Endothelial cell of umbilical vein (primary cell): Measurements from ENCODE around the gene FARP2. TPM values are rescaled to one million over a fixed set of nuclear protein-coding genes. Genes with fewer than 3 reads are reported as not detected.

Experiments
- BruUV-seq: library from RNA; stranded (reverse); fragments of 400-500 nt; replicated peaks from 2 replicates; lab custom pipeline; 2021; lab: Mats Ljungman, UMichigan
- CTCF ChIA-PET: fragments of 300-600, 350-600 bp; sonication (Branson Sonifier 250); formaldehyde crosslinking; loops from one replicate; lab custom pipeline; 2021; ENCODE audit warnings: antibody characterized with exemption, inconsistent platforms; lab: Charles Lee
- POLR2A ChIA-PET: fragments of 300-600, 350-600 bp; sonication (Branson Sonifier 250); formaldehyde crosslinking; loops from one replicate; lab custom pipeline; 2021; ENCODE audit warnings: antibody characterized with exemption, inconsistent platforms; lab: Charles Lee
- DNase-seq: peaks from one replicate; pipeline ENCODE4 v3.0.0-alpha.2; 2011; ENCODE audit warnings: low read depth, low spot score
- FAIRE-seq: peaks from 2 replicates; lab custom pipeline; 2011; peaks lifted over from hg19 to GRCh38; lab: Jason Lieb, UNC
- H2AFZ ChIP-seq: 2 replicates; pipeline ENCODE4 v1.6.0; 2012; ENCODE audit warnings: low read depth, low read length, control low read depth, inconsistent platforms
- H3K27ac ChIP-seq: 2 replicates; pipeline ENCODE4 v1.5.1; 2011; ENCODE audit warnings: low read depth, mild to moderate bottlenecking, control low read depth, low read length, moderate library complexity; ENCODE audit not compliant: insufficient read depth
- H3K27me3 ChIP-seq, 2 experiments: 2 replicates each; pipeline versions ENCODE4 v1.6.0 to v1.6.1; 2011; ENCODE audit warnings: low read length in 2 of 2, mixed read lengths in 1 of 2; ENCODE audit not compliant: control insufficient read depth in 2 of 2, insufficient read depth in 2 of 2
- H3K36me3 ChIP-seq, 2 experiments: 2 replicates in 1 of 2; 3 replicates in 1 of 2; pipeline ENCODE4 v1.5.1; 2011; ENCODE audit warnings: low read length in 2 of 2, mild to moderate bottlenecking in 1 of 2, moderate library complexity in 1 of 2; ENCODE audit not compliant: control insufficient read depth in 2 of 2, insufficient read depth in 2 of 2; ENCODE audit errors: extremely low read depth in 1 of 2
- H3K4me1 ChIP-seq: 3 replicates; pipeline ENCODE4 v1.5.1; 2011; ENCODE audit warnings: mild to moderate bottlenecking, low read length; ENCODE audit not compliant: control insufficient read depth, insufficient read depth; ENCODE audit errors: extremely low read depth
- H3K4me2 ChIP-seq: 2 replicates; pipeline ENCODE4 v1.6.1; 2011; ENCODE audit warnings: low read length, control low read depth, mixed read lengths; ENCODE audit not compliant: insufficient read depth
- H3K4me3 ChIP-seq, 3 experiments: fragments of 200-600 bp in 1 of 3; sonication (generic), shearing (Covaris generic) in 1 of 3; replicated peaks in 1 of 3; 2 replicates each; pipeline ENCODE4 v1.5.1; 2011 to 2016; ENCODE audit warnings: control low read depth in 3 of 3, low read length in 3 of 3, mild to moderate bottlenecking in 2 of 3, inconsistent platforms in 1 of 3, low read depth in 1 of 3, moderate library complexity in 1 of 3; ENCODE audit not compliant: insufficient read depth in 1 of 3
- H3K79me2 ChIP-seq: 2 replicates; pipeline ENCODE4 v1.6.0; 2012; ENCODE audit warnings: low read length, inconsistent platforms; ENCODE audit not compliant: control insufficient read depth, insufficient read depth
- H3K9ac ChIP-seq: replicated peaks from 2 replicates; pipeline ENCODE3; 2011; ENCODE audit warnings: low read length, control low read depth; ENCODE audit not compliant: insufficient read depth; ENCODE audit errors: extremely low read depth
- H3K9me1 ChIP-seq: replicated peaks from 3 replicates; pipeline ENCODE4 v1.6.0; 2011; ENCODE audit warnings: mild to moderate bottlenecking, low read length; ENCODE audit not compliant: control insufficient read depth, insufficient read depth; ENCODE audit errors: extremely low read depth
- H3K9me3 ChIP-seq: replicated peaks from 2 replicates; pipeline ENCODE4 v1.5.1; 2012; ENCODE audit warnings: low read length, inconsistent platforms; ENCODE audit not compliant: control insufficient read depth, insufficient read depth
- H4K20me1 ChIP-seq: replicated peaks from 2 replicates; pipeline ENCODE3; 2011; ENCODE audit warnings: mild to moderate bottlenecking, low read length; ENCODE audit not compliant: control insufficient read depth, insufficient read depth; ENCODE audit errors: extremely low read depth
- CTCF ChIP-seq, 2 donors: IDR thresholded peaks; 1 replicate in 1 of 2; 2 replicates in 1 of 2; pipeline ENCODE4 v1.5.1; 2011; ENCODE audit warnings: low read length in 2 of 2, mild to moderate bottlenecking in 2 of 2, moderate library complexity in 2 of 2, control low read depth in 1 of 2, inconsistent platforms in 1 of 2, low read depth in 1 of 2; ENCODE audit not compliant: insufficient read depth in 1 of 2; ENCODE audit errors: extremely low read depth in 1 of 2
- EZH2 ChIP-seq: IDR thresholded peaks from 2 replicates; pipeline ENCODE4 v1.6.1; 2012; ENCODE audit warnings: borderline replicate concordance, low read depth, mild to moderate bottlenecking, moderate library complexity, low read length, inconsistent platforms; ENCODE audit not compliant: severe bottlenecking
- FOS ChIP-seq: IDR thresholded peaks from 2 replicates; pipeline ENCODE4 v1.6.1; 2011; ENCODE audit warnings: mild to moderate bottlenecking, low read length, moderate library complexity, borderline replicate concordance; ENCODE audit not compliant: insufficient read depth
- GATA2 ChIP-seq: IDR thresholded peaks from 2 replicates; pipeline ENCODE4 v1.7.0; 2011; ENCODE audit warnings: low read depth, mild to moderate bottlenecking, moderate library complexity, mixed read lengths, low read length; ENCODE audit not compliant: insufficient read length, insufficient read depth
- JUN ChIP-seq: IDR thresholded peaks from 2 replicates; pipeline ENCODE4 v1.6.1; 2011; ENCODE audit warnings: borderline replicate concordance, low read depth; ENCODE audit not compliant: insufficient read length, insufficient read depth
- MAX ChIP-seq: IDR thresholded peaks from 2 replicates; pipeline ENCODE4 v1.6.1; 2011; ENCODE audit not compliant: insufficient read depth, insufficient read length
- MYC ChIP-seq: IDR thresholded peaks from one replicate; pipeline ENCODE4 v1.6.1; 2011; ENCODE audit warnings: mild to moderate bottlenecking, low read depth, low read length
- POLR2A ChIP-seq: IDR thresholded peaks from 2 replicates; pipeline ENCODE4 v1.6.1; 2012; ENCODE audit warnings: low read depth, mild to moderate bottlenecking, control low read depth, low read length
- POLR2AphosphoS5 ChIP-seq: IDR thresholded peaks from 2 replicates; pipeline ENCODE4 v1.6.1; 2012; ENCODE audit warnings: low read depth, mild to moderate bottlenecking, control low read depth, low read length, moderate library complexity; ENCODE audit not compliant: insufficient read depth
- dilution Hi-C: fragments of 300-500 bp; cut with MboI; formaldehyde crosslinking; loops from one replicate; pipeline ENCODE4 v1.15.0; 2019; ENCODE audit warnings: low sequenced_read_pairs; ENCODE audit not compliant: extremely low pct_ligation_motif_present
- intact Hi-C: fragments of 100-400 bp; cut with micrococcal nuclease; formaldehyde crosslinking; loops from one replicate; pipeline ENCODE4 v1.10.0; 2022
- polyA plus RNA-seq, 4 experiments: library from polyadenylated mRNA; depleted of rRNA in 3 of 4; stranded (reverse) in 3 of 4; unstranded in 1 of 4; fragments of >200 nt; gene quantifications; 2 replicates each; pipeline versions ENCODE4 v1.2.1 to v1.2.3, GENCODE V29; 2011 to 2012; ENCODE audit warnings: missing spikeins in 1 of 4
- total RNA-seq: library from RNA; stranded (reverse); gene quantifications from 2 replicates; pipeline ENCODE4 v1.2.3, GENCODE V29; 2021

Gene FARP2
- total and polyA plus RNA-seq, 2 donors (not counting 3 experiments of a cell fraction or from before 2014, with no cell fraction given), result 15.3 to 45.3 TPM

GRCh38 chr2:241417626-241418025 lies 61.5 kb downstream of the FARP2 start:
- no peak overlapping the region for H2AFZ ChIP-seq
- POLR2A ChIA-PET, result no interaction called here
- no peaks in the 10 kb centered on the region for H3K79me2 ChIP-seq
- no peaks in the 10 kb centered on the region for H4K20me1 ChIP-seq
- no peaks in the 10 kb centered on the region for H3K27me3 ChIP-seq
- H3K9me3 ChIP-seq, result no peaks in the 10 kb centered on the region
- TF ChIP-seq CTCF (IDR thresholded peaks at IDR 0.05; ENCODE audit: extremely low read depth in 1 of 2, insufficient read depth in 1 of 2, low read depth in 1 of 2, low read length in 2 of 2) (no peak), GATA2 (no peak), JUN (no peak), POLR2AphosphoS5 (no peak), MYC (no peak), FOS (no peak), MAX (no peak), EZH2 (no peak), POLR2A (no peak)
- DNase-seq (no peak), FAIRE-seq (no peak)
- H3K27ac ChIP-seq, result no peak overlapping the region
- dilution Hi-C loops, result no loop called here
- intact Hi-C loops, result no loop called here
- CTCF ChIA-PET, result no interaction called here
- BruUV-seq, result no TSS peak
- H3K36me3 ChIP-seq, result peaks cover 3 to 20% of the 10 kb centered on the region in 2 experiments
- no peak overlapping the region for H3K4me3 ChIP-seq
- H3K4me1 ChIP-seq, result no peaks in the 10 kb centered on the region
- no peak overlapping the region for H3K4me2 ChIP-seq
- no peak overlapping the region for H3K9ac ChIP-seq
- no peaks in the 10 kb centered on the region for H3K9me1 ChIP-seq
